Activated naive CD4-positive, alpha-beta T cell treated with anti-CD3 and anti-CD28 coated beads, Interleukin-2, amount 10 ng/mL, durations not matched to agents 7 days and 5 days (primary cell): ENCODE data around the gene LAMA3.

Experiments used
- CTCF ChIA-PET: fragments of 350-600 bp; sonication (Branson Sonifier 250); formaldehyde crosslinking; loops from one replicate; lab custom pipeline; 2021; ENCODE audit warnings: antibody characterized with exemption; lab: Charles Lee
- DNase-seq: peaks from one replicate; pipeline ENCODE4 v3.0.0-alpha.2; 2020
- H3K27ac Mint-ChIP-seq: one replicate; pipeline ENCODE4 v1.8.0; 2021; ENCODE audit warnings: mild to moderate bottlenecking, moderate library complexity, mixed read lengths
- H3K27me3 Mint-ChIP-seq: one replicate; pipeline ENCODE4 v1.8.0; 2021; ENCODE audit warnings: mild to moderate bottlenecking, mixed read lengths
- H3K36me3 Mint-ChIP-seq: one replicate; pipeline ENCODE4 v1.8.0; 2021; ENCODE audit warnings: mixed read lengths
- H3K4me1 Mint-ChIP-seq: one replicate; pipeline ENCODE4 v1.8.0; 2021; ENCODE audit warnings: mixed read lengths
- H3K4me3 Mint-ChIP-seq: one replicate; pipeline ENCODE4 v1.8.0; 2021; ENCODE audit warnings: mild to moderate bottlenecking, moderate library complexity, mixed read lengths
- H3K9me3 Mint-ChIP-seq: one replicate; pipeline ENCODE4 v1.8.0; 2021; ENCODE audit warnings: mixed read lengths

LAMA3 gene

DNA sequence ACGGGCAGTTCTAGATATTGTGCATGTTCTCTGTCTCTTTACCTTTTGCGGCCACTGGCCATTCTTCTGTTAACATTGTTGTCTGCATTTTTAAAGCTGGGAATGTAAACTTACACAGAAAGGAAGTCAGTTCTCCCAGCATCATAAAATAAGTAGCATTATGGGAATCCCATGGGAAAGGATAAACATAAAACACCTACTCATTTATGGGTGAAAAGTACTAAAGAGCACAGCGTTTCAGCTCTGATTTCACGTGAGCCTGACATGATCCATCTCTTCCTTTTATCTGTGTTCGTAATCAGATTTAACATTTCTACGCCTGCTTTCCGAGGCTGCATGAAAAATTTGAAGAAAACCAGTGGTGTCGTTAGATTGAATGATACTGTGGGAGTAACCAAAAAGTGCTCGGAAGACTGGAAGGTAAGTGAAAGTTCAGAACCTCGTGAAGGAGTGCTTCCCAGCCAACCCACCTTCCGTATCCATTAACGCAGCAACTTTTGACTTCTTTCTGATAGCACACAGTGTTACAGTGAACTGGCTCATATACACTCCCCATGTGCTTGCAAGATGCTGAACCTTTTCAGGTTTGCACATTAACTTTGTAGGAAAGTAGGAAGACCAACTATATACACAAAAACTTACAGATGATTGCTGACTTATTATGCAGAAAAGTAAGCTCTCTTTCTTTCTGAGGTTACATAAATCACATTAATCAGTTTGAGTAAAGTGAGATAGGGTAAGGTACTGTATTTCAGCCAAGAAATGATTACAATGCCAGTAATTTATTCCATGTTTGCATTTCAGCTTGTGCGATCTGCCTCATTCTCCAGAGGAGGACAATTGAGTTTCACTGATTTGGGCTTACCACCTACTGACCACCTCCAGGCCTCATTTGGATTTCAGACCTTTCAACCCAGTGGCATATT, 238.8 kb downstream of the LAMA3 start:
- Mint-ChIP-seq H3K27ac (peak overlapping the region; percentile 94), H3K4me1 (peaks cover 50% of the 10 kb centered on the region), H3K9me3 (peaks cover 3% of the 10 kb centered on the region), H3K4me3 (no peak overlapping the region), H3K36me3 (peaks cover 9% of the 10 kb centered on the region), H3K27me3 (no peaks in the 10 kb centered on the region)
- CTCF ChIA-PET = interaction anchor here (0.9 to 3.7 kb wide), 3 partner anchors 10 to 187 kb away, joined by 3 to 20 read pairs (median 3); no protein-coding TSS in a partner anchor
- DNase-seq = no peak

GRCh38 chr18:23929362-23929930, 240.2 kb downstream of the LAMA3 start:
- H3K9me3 Mint-ChIP-seq = no peaks in the 10 kb centered on the region
- peaks cover 6% of the 10 kb centered on the region for H3K36me3 Mint-ChIP-seq
- no peaks in the 10 kb centered on the region for H3K27me3 Mint-ChIP-seq
- H3K4me1 Mint-ChIP-seq = peaks cover 60% of the 10 kb centered on the region
- CTCF ChIA-PET = interaction anchor here (1.1 to 3.7 kb wide), 3 partner anchors 11 to 22 kb away, joined by 3 to 20 read pairs (median 4); no protein-coding TSS in a partner anchor
- H3K27ac Mint-ChIP-seq = peak overlapping the region; percentile 94
- peak; percentile 40 for DNase-seq
- no peak overlapping the region for H3K4me3 Mint-ChIP-seq

- H3K4me3 Mint-ChIP-seq = no peak overlapping the region
- CTCF ChIA-PET = interaction anchor here (1.3 kb wide), 1 partner anchor 23 kb away, joined by 3 read pairs; no protein-coding TSS in a partner anchor
- peaks cover 6% of the 10 kb centered on the region for H3K36me3 Mint-ChIP-seq
- H3K9me3 Mint-ChIP-seq = no peaks in the 10 kb centered on the region
- peak overlapping the region; percentile 94 for H3K27ac Mint-ChIP-seq
- peaks cover 66% of the 10 kb centered on the region for H3K4me1 Mint-ChIP-seq
- no peaks in the 10 kb centered on the region for H3K27me3 Mint-ChIP-seq
- DNase-seq = no peak
These were observed 240.7 kb downstream of the LAMA3 start for GRCh38 chr18:23930002-23930401.

DNA sequence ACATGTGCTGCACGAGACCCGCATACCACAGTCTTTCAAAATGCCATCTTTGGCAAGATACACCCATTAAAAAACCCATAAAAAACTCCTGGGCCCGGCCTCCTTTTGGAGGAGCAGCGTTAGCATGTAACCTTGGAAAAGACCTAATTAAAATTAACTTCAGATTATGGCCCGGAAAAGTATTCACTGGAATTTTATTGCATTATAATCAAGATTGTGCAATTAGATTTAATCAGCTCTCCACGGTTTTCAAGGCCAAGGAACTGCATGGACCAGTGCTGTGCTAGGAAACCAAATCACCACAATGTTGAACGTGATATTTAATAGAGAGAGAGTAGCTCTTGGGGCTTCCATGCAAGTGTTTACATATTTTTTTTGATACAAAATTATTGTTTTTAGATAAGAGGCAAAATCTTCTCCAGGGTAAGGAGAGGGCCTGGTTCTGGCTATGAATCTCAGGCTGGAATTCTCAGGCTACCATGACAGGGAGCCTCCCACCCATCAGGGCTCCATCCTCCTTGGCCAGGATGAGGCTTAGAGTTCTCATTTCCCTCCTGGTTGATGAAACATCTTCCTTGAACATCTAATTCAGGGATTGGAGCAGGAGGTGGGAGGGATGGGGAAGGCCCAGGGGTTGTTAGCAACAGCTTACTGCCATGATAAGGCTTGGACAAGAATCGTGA, 243.3 kb downstream of the LAMA3 start:
- H3K27ac Mint-ChIP-seq = no peak overlapping the region
- H3K4me3 Mint-ChIP-seq = no peak overlapping the region
- no peaks in the 10 kb centered on the region for H3K9me3 Mint-ChIP-seq
- no peaks in the 10 kb centered on the region for H3K27me3 Mint-ChIP-seq
- CTCF ChIA-PET = interaction anchor here (3.6 kb wide), 1 partner anchor 13 kb away, joined by 26 read pairs; no protein-coding TSS in a partner anchor
- peaks cover 84% of the 10 kb centered on the region for H3K4me1 Mint-ChIP-seq
- DNase-seq = no peak
- peaks cover 12% of the 10 kb centered on the region for H3K36me3 Mint-ChIP-seq

GRCh38 chr18:23933407-23933806, 244.2 kb downstream of the LAMA3 start:
- DNase-seq = no peak
- Mint-ChIP-seq H3K36me3 (peaks cover 12% of the 10 kb centered on the region), H3K4me1 (peaks cover 85% of the 10 kb centered on the region), H3K27me3 (peaks cover under 1% of the 10 kb centered on the region), H3K4me3 (no peak overlapping the region), H3K27ac (no peak overlapping the region), H3K9me3 (no peaks in the 10 kb centered on the region)
- CTCF ChIA-PET = interaction anchor here (1.4 to 3.6 kb wide), 2 partner anchors 14 to 75 kb away, joined by 4 to 26 read pairs; no protein-coding TSS in a partner anchor

DNA sequence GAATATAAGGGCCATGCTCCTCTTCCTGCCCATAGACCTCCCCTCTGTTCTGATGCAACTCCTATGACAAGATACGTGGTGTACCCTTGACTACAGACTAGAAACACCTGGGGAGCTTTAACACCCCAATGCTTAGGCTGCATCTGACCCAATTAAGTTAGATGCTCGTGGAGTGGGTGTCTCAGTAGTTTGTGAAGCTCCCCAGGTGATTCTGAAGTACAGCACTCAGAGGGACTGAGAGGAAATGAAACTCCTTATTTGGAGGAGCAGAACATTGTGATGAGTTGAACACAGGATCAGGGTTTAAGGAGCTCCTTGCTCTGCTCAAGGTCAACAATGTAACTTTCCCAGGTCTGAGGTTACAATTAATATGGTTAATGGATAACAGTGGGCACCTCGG, 245.0 kb downstream of the LAMA3 start:
- peak overlapping the region; percentile 83 for H3K27ac Mint-ChIP-seq
- DNase-seq = no peak
- H3K4me3 Mint-ChIP-seq = no peak overlapping the region
- peaks cover 12% of the 10 kb centered on the region for H3K36me3 Mint-ChIP-seq
- peaks cover 3% of the 10 kb centered on the region for H3K27me3 Mint-ChIP-seq
- CTCF ChIA-PET = interaction anchor here (1.0 to 3.6 kb wide), 3 partner anchors 15 to 418 kb away, joined by 3 to 26 read pairs (median 4); no protein-coding TSS in a partner anchor
- no peaks in the 10 kb centered on the region for H3K9me3 Mint-ChIP-seq
- H3K4me1 Mint-ChIP-seq = peaks cover 85% of the 10 kb centered on the region

- peaks cover 12% of the 10 kb centered on the region for H3K36me3 Mint-ChIP-seq
- no peaks in the 10 kb centered on the region for H3K9me3 Mint-ChIP-seq
- H3K4me1 Mint-ChIP-seq = peaks cover 85% of the 10 kb centered on the region
- H3K27ac Mint-ChIP-seq = no peak overlapping the region
- no peak for DNase-seq
- CTCF ChIA-PET = interaction anchor here (1.4 to 3.6 kb wide), 2 partner anchors 16 to 74 kb away, joined by 4 to 26 read pairs; no protein-coding TSS in a partner anchor
- H3K27me3 Mint-ChIP-seq = peaks cover 3% of the 10 kb centered on the region
- no peak overlapping the region for H3K4me3 Mint-ChIP-seq
These were observed 245.6 kb downstream of the LAMA3 start for GRCh38 chr18:23934863-23935262.

GRCh38 chr18:23935804-23936203, 246.6 kb downstream of the LAMA3 start:
- Mint-ChIP-seq H3K27ac (peak overlapping the region; percentile 86), H3K9me3 (no peaks in the 10 kb centered on the region), H3K4me3 (peak overlapping the region; percentile 2), H3K4me1 (peaks cover 84% of the 10 kb centered on the region), H3K36me3 (peaks cover 10% of the 10 kb centered on the region), H3K27me3 (peaks cover 3% of the 10 kb centered on the region)
- DNase-seq = peak; percentile 75
- CTCF ChIA-PET = no interaction called here

DNA sequence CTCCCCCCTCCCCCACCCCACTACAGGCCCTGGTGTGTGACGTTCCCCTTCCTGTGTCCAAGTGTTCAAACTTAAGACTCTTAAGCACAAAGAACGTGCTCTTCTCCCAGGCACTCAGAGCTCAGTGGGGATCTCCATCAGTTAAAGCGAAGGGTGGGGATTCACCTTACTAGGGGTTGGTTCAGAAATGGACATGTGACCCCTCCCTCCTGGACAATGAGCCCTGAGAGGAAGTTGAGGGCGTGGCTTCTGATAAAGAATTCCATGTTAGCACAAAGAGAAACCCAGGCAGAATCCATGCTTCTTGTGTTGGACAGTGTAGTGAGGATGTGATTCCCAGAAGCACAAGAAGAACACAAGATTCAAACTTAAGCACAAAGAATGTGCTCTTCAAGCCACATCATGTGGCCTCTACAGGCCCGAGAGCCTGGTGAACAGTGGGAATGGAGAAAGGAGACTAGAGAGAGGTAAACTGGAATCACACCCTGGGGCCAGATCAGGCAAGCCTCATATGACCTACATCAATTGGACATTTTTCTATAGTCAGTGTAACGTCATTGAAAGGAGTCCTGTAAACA, 247.2 kb downstream of the LAMA3 start:
- Mint-ChIP-seq H3K9me3 (no peaks in the 10 kb centered on the region), H3K4me1 (peaks cover 80% of the 10 kb centered on the region), H3K27me3 (peaks cover 3% of the 10 kb centered on the region), H3K4me3 (no peak overlapping the region), H3K27ac (peak overlapping the region; percentile 63), H3K36me3 (peaks cover 6% of the 10 kb centered on the region)
- DNase-seq = no peak
- CTCF ChIA-PET = no interaction called here

GRCh38 chr18:23938043-23938756, 248.9 kb downstream of the LAMA3 start:
- DNase-seq = peak; percentile 64
- Mint-ChIP-seq H3K4me1 (peaks cover 86% of the 10 kb centered on the region), H3K27me3 (peaks cover 3% of the 10 kb centered on the region), H3K27ac (peak overlapping the region; percentile 87), H3K9me3 (no peaks in the 10 kb centered on the region), H3K36me3 (peaks cover 6% of the 10 kb centered on the region), H3K4me3 (no peak overlapping the region)
- CTCF ChIA-PET = interaction anchor here (0.7 to 0.9 kb wide), 2 partner anchors 18 to 19 kb away, joined by 3 read pairs; no protein-coding TSS in a partner anchor

- H3K36me3 Mint-ChIP-seq = peaks cover 6% of the 10 kb centered on the region
- H3K27me3 Mint-ChIP-seq = peaks cover 6% of the 10 kb centered on the region
- H3K4me1 Mint-ChIP-seq = peaks cover 87% of the 10 kb centered on the region
- no peak for DNase-seq
- no peak overlapping the region for H3K4me3 Mint-ChIP-seq
- no peaks in the 10 kb centered on the region for H3K9me3 Mint-ChIP-seq
- CTCF ChIA-PET = interaction anchor here (0.7 to 1.1 kb wide), 2 partner anchors 20 to 60 kb away, joined by 3 to 4 read pairs; no protein-coding TSS in a partner anchor
- H3K27ac Mint-ChIP-seq = peak overlapping the region; percentile 87
These were observed 249.7 kb downstream of the LAMA3 start for GRCh38 chr18:23938901-23939341.

- no peaks in the 10 kb centered on the region for H3K9me3 Mint-ChIP-seq
- peak overlapping the region; percentile 87 for H3K27ac Mint-ChIP-seq
- peaks cover 6% of the 10 kb centered on the region for H3K27me3 Mint-ChIP-seq
- no peak overlapping the region for H3K4me3 Mint-ChIP-seq
- no peak for DNase-seq
- CTCF ChIA-PET = interaction anchor here (0.7 to 1.6 kb wide), 4 partner anchors 21 to 59 kb away, joined by 3 to 4 read pairs (median 4); no protein-coding TSS in a partner anchor
- H3K36me3 Mint-ChIP-seq = peaks cover 6% of the 10 kb centered on the region
- H3K4me1 Mint-ChIP-seq = peaks cover 87% of the 10 kb centered on the region
These were observed 250.1 kb downstream of the LAMA3 start for GRCh38 chr18:23939366-23939765.

GRCh38 chr18:23939896-23940295, 250.6 kb downstream of the LAMA3 start:
- Mint-ChIP-seq H3K4me3 (no peak overlapping the region), H3K36me3 (peaks cover 6% of the 10 kb centered on the region), H3K27me3 (peaks cover 6% of the 10 kb centered on the region), H3K4me1 (peaks cover 85% of the 10 kb centered on the region), H3K9me3 (no peaks in the 10 kb centered on the region), H3K27ac (no peak overlapping the region)
- no peak for DNase-seq
- CTCF ChIA-PET = interaction anchor here (1.1 to 1.6 kb wide), 3 partner anchors 21 to 59 kb away, joined by 3 to 4 read pairs (median 4); no protein-coding TSS in a partner anchor
